LNCAP (cell line): ENCODE results near the gene CCSER2.

ENCODE experiments used
- TF ChIP-seq, protein P1 (sequence below): fragments of 450-650 bp; IDR thresholded peaks from 2 replicates; pipeline ENCODE4 v1.5.1; 2017; ENCODE audit warnings: mild to moderate bottlenecking

The CCSER2 gene

DNA sequence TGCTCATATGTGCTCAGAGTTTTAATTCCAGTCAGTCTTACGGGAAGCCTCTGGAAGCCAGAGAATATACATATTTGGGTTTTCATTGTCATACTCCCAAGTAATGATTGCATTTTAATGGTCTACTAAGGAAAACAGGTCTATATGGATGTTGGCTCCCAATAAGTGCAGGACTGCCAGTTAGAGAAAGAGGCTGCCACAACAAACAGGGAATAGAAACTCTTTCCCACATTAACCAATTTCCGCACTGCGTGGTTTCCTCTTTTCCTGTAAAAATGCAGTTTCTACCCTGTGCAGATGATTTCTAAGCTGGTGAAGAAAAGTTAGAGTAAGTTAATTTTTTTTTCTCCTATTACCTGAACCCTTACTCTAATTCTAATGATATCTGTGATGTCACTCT lies 78.2 kb downstream of the CCSER2 start:
- TF ChIP-seq, protein P1, sequence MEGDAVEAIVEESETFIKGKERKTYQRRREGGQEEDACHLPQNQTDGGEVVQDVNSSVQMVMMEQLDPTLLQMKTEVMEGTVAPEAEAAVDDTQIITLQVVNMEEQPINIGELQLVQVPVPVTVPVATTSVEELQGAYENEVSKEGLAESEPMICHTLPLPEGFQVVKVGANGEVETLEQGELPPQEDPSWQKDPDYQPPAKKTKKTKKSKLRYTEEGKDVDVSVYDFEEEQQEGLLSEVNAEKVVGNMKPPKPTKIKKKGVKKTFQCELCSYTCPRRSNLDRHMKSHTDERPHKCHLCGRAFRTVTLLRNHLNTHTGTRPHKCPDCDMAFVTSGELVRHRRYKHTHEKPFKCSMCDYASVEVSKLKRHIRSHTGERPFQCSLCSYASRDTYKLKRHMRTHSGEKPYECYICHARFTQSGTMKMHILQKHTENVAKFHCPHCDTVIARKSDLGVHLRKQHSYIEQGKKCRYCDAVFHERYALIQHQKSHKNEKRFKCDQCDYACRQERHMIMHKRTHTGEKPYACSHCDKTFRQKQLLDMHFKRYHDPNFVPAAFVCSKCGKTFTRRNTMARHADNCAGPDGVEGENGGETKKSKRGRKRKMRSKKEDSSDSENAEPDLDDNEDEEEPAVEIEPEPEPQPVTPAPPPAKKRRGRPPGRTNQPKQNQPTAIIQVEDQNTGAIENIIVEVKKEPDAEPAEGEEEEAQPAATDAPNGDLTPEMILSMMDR, result no peak

GRCh38 chr10:84407388-84408049 lies 79.1 kb downstream of the CCSER2 start:
- TF ChIP-seq, protein P1, result no peak

GRCh38 chr10:84412482-84412881 lies 84.1 kb downstream of the CCSER2 start:
- TF ChIP-seq, protein P1, result no peak

DNA sequence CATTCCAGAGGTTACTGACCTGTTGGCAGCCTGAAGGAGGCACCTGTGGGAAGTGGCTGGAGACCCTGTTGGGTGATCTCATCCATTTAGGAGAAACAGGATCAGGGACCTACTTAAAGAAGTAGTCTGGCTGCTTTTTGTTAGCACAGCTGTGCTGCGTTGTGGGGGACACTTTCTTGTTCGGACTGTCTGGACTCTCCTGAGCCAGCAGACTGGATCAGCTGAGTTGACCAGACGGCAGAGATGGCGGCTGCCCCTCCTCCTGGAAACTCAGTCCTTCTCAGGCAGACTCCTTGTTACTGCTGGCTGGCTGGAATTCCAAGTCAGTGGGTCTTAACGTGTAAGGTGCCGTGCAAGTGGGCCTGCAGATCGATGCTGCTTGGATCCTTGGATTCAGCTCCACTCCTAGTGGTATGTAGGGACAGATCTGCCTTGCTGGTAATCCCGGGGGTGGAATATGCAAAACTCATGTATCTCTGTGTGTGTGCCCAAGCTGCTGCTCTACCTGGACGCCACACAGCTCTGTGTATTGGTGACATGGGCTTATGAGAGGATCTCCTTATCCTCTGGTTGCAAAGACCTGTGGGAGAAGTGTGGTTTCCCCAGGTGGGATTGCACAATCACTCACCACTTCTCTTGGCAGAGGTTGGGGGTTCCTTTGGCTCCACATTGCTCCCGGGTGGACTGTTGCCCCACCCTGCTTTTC lies 87.3 kb downstream of the CCSER2 start:
- TF ChIP-seq, protein P1, result no peak

DNA sequence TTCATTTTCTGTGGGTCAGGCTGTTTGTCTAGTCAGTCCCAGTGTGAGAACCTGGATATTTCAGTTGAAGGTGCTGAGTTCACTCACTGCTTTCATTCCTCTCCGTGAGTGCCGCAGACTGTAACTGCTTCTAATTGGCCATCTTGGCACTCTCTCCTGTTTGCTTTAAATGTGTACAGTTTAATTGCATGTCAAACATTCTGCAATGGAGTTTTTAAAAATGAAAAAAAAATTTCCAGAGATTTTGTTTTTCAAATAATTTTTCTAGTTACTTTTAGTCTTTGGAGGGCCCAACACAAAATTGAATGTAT lies 87.8 kb downstream of the CCSER2 start:
- TF ChIP-seq, protein P1, result no peak

GRCh38 chr10:84423719-84424118 lies 95.3 kb downstream of the CCSER2 start:
- TF ChIP-seq, protein P1, result no peak

DNA sequence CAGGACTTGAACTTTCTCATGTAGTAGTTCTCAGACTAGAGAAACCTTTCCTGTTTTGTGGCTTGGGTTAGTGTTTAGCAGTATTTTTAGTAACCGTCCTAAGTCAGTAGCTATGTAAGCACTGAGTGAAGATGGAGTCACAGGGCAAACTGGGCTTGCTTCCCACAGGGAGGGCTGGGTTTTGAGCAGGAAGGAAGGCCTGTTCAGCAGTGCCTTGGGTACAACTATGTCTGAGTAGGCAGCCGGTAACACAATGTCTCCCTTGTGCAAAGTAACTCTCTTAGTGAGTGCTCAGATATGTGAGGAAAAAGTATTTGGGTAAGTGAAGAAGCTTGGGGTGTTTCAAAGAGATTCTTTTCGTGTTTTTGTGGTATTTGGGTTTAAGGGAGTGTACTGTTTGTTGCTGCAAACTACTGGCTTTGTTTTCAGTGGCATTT lies 96.4 kb downstream of the CCSER2 start:
- TF ChIP-seq, protein P1, result no peak
